ENCODE results near the gene LPP. TPM values are rescaled to one million over a fixed set of nuclear protein-coding genes. Genes with fewer than 3 reads are reported as not detected.
A peak's percentile ranks its signal among the peaks of the same experiment; 100 is the strongest.

Gene LPP
- total RNA-seq, 1 experiment from 2014 or later: 148 TPM

DNA sequence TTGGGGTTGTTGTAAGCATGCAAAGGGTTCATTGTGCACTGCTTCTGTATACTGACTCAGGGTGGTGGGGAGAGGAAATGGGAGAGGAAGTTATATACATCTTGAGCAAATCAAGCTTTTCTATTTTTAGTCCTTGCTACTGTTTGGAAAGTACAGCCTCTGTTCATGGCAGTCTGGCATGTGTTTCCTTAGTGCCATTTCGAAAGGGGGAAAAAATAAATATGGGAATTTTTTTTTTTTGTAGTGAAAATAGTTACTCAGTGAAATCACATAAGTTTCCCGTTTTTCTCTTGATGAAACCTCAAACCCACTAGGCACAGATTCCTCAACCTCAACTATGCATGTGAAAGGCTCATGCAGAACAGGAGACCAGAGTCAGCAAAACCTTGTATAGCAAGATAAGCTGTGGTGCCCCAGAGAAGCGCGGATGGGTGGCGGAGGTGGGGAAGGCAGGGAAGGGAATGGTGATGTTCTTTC lies 353.3 kb downstream of the LPP start:
- no peak overlapping the region for H3K4me2 ChIP-seq
- intact Hi-C loops (cut with micrococcal nuclease; ENCODE audit: unreplicated experiment): no loop called here
- H3K4me3 ChIP-seq: no peak overlapping the region
- H3K36me3 ChIP-seq (ENCODE audit: low read depth): no peaks in the 10 kb centered on the region
- H3K79me2 ChIP-seq (ENCODE audit: low read depth): no peaks in the 10 kb centered on the region
- peaks cover 14% of the 10 kb centered on the region; the same call in 1 of the 2 replicates for H3K9me3 ChIP-seq (ENCODE audit: insufficient read depth, low read depth)
- CTCF ChIA-PET: no interaction called here
- POLR2A ChIA-PET (ENCODE audit: unreplicated experiment): interaction anchor here (0.6 kb wide), 1 partner anchor 1104 kb away, joined by 3 read pairs; no protein-coding TSS in a partner anchor
- no peak overlapping the region for H2AFZ ChIP-seq
- DNase-seq: no peak
- TF ChIP-seq EZH2 (IDR thresholded peaks at IDR 0.05; ENCODE audit: low read depth): no peak
- no TSS peak for BruUV-seq (replicated peaks)
- H3K9me2 ChIP-seq (ENCODE audit: insufficient read depth): no peaks in the 10 kb centered on the region
- H3F3A ChIP-seq (ENCODE audit: insufficient read depth, low read depth): no peaks in the 10 kb centered on the region
- H3K27ac ChIP-seq: no peak overlapping the region
- H3K4me1 ChIP-seq (replicated peaks; ENCODE audit: insufficient read depth): no peaks in the 10 kb centered on the region
- no peaks in the 10 kb centered on the region for H4K20me1 ChIP-seq (ENCODE audit: insufficient read depth)
- H3K27me3 ChIP-seq (ENCODE audit: insufficient read depth, low read depth): no peaks in the 10 kb centered on the region

DNA sequence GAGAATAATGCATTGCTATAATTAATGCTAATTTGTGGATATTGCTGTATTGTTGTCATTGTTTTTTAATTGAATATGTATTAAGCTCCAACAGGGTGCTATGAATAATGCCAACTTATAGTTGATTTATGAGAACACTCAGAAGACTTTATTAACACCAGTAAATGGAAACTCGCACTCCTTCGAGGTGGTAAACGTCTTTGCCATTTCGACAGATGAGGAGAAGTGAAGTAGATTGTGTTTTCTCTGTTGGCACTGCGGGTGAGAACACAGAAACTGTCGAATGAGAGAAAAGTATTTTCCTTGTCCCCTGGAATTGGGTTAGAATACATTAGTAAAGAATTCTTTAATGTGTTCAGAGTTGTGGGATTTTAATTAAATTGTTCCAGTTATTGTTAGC lies 354.5 kb downstream of the LPP start:
- H3K27me3 ChIP-seq (ENCODE audit: insufficient read depth, low read depth): no peaks in the 10 kb centered on the region
- H3K79me2 ChIP-seq (ENCODE audit: low read depth): no peaks in the 10 kb centered on the region
- peaks cover 12% of the 10 kb centered on the region; the same call in 1 of the 2 replicates for H3K9me3 ChIP-seq (ENCODE audit: insufficient read depth, low read depth)
- intact Hi-C loops (cut with micrococcal nuclease; ENCODE audit: unreplicated experiment): no loop called here
- BruUV-seq (replicated peaks): no TSS peak
- no peaks in the 10 kb centered on the region for H3K36me3 ChIP-seq (ENCODE audit: low read depth)
- H3K4me1 ChIP-seq (replicated peaks; ENCODE audit: insufficient read depth): no peaks in the 10 kb centered on the region
- no peak overlapping the region for H3K27ac ChIP-seq
- H2AFZ ChIP-seq: no peak overlapping the region
- H3K9me2 ChIP-seq (ENCODE audit: insufficient read depth): no peaks in the 10 kb centered on the region
- TF ChIP-seq, protein P1, sequence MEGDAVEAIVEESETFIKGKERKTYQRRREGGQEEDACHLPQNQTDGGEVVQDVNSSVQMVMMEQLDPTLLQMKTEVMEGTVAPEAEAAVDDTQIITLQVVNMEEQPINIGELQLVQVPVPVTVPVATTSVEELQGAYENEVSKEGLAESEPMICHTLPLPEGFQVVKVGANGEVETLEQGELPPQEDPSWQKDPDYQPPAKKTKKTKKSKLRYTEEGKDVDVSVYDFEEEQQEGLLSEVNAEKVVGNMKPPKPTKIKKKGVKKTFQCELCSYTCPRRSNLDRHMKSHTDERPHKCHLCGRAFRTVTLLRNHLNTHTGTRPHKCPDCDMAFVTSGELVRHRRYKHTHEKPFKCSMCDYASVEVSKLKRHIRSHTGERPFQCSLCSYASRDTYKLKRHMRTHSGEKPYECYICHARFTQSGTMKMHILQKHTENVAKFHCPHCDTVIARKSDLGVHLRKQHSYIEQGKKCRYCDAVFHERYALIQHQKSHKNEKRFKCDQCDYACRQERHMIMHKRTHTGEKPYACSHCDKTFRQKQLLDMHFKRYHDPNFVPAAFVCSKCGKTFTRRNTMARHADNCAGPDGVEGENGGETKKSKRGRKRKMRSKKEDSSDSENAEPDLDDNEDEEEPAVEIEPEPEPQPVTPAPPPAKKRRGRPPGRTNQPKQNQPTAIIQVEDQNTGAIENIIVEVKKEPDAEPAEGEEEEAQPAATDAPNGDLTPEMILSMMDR (conservative IDR thresholded peaks at IDR 0.05): no peak
- no peak for TF ChIP-seq EZH2 (IDR thresholded peaks at IDR 0.05; ENCODE audit: low read depth)
- DNase-seq: no peak
- POLR2A ChIA-PET (ENCODE audit: unreplicated experiment): no interaction called here
- H4K20me1 ChIP-seq (ENCODE audit: insufficient read depth): no peaks in the 10 kb centered on the region
- H3F3A ChIP-seq (ENCODE audit: insufficient read depth, low read depth): no peaks in the 10 kb centered on the region
- H3K4me3 ChIP-seq: no peak overlapping the region
- no peak overlapping the region for H3K4me2 ChIP-seq
- CTCF ChIA-PET: no interaction called here

DNA sequence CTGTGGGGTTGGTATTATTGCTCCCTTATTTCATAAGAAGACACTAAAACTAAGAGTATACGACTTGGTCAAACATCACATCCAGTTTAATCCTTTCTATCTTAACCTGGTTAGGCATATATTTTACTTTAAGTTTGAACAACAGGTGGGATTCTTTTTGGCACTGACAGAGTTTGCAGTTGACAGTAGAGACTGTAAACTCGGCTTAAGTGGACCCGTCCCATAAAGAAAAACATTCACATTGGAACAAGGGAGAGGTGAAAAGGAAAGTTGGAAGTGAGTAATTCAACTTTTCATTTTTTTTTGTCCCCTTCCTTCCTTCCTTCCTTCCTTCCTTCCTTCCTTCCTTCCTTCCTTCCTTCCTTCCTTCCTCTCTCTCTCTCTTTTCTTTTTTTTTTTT lies 355.4 kb downstream of the LPP start:
- POLR2A ChIA-PET (ENCODE audit: unreplicated experiment): no interaction called here
- no peak for TF ChIP-seq EZH2 (IDR thresholded peaks at IDR 0.05; ENCODE audit: low read depth)
- H3K4me3 ChIP-seq: no peak overlapping the region
- H3F3A ChIP-seq (ENCODE audit: insufficient read depth, low read depth): no peaks in the 10 kb centered on the region
- BruUV-seq (replicated peaks): no TSS peak
- no peaks in the 10 kb centered on the region for H3K79me2 ChIP-seq (ENCODE audit: low read depth)
- H3K4me1 ChIP-seq (replicated peaks; ENCODE audit: insufficient read depth): no peaks in the 10 kb centered on the region
- no peak overlapping the region for H2AFZ ChIP-seq
- no peaks in the 10 kb centered on the region for H3K9me2 ChIP-seq (ENCODE audit: insufficient read depth)
- no peak overlapping the region for H3K27ac ChIP-seq
- no peak overlapping the region for H3K4me2 ChIP-seq
- H3K27me3 ChIP-seq (ENCODE audit: insufficient read depth, low read depth): no peaks in the 10 kb centered on the region
- no peaks in the 10 kb centered on the region for H3K36me3 ChIP-seq (ENCODE audit: low read depth)
- intact Hi-C loops (cut with micrococcal nuclease; ENCODE audit: unreplicated experiment): no loop called here
- peaks cover 3% of the 10 kb centered on the region; the same call in 1 of the 2 replicates for H3K9me3 ChIP-seq (ENCODE audit: insufficient read depth, low read depth)
- no peak for DNase-seq
- no peaks in the 10 kb centered on the region for H4K20me1 ChIP-seq (ENCODE audit: insufficient read depth)
- CTCF ChIA-PET: no interaction called here

DNA sequence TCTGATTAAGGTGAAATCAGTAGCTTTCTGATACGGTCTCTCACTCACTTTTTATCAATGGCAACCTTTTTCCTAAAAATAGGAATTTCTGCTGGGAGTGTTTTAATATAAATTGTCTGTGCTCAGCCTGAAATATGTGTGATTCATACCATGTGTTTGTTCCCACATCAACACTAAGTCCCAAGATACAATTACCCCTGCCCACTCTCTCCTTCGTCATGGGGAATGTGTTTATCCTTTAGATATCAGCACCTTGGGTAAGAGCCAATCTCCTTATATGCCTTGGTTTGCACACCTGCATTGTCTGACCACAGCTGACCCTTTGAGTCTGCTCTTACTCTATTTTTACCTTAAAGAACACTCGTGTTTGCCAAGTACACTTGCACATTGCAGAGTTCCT lies 356.4 kb downstream of the LPP start:
- ChIA-PET CTCF (interaction anchor here (0.6 kb wide), 1 partner anchor 630 kb away, joined by 3 read pairs; no protein-coding TSS in a partner anchor), POLR2A (ENCODE audit: unreplicated experiment) (no interaction called here)
- no TSS peak for BruUV-seq (replicated peaks)

More for the DNA sequence above, 356.4 kb downstream of the LPP start:
- Histone ChIP-seq H2AFZ (no peak overlapping the region), H3K4me1 (replicated peaks; ENCODE audit: insufficient read depth) (no peaks in the 10 kb centered on the region), H3K27me3 (ENCODE audit: insufficient read depth, low read depth) (no peaks in the 10 kb centered on the region), H3K9me2 (ENCODE audit: insufficient read depth) (no peaks in the 10 kb centered on the region), H3K9me3 (ENCODE audit: insufficient read depth, low read depth) (no peaks in the 10 kb centered on the region), H3K4me2 (no peak overlapping the region), H3K27ac (no peak overlapping the region), H3K36me3 (ENCODE audit: low read depth) (no peaks in the 10 kb centered on the region), H3F3A (ENCODE audit: insufficient read depth, low read depth) (no peaks in the 10 kb centered on the region), H3K79me2 (ENCODE audit: low read depth) (no peaks in the 10 kb centered on the region), H4K20me1 (ENCODE audit: insufficient read depth) (no peaks in the 10 kb centered on the region), H3K4me3 (no peak overlapping the region)
- intact Hi-C loops (cut with micrococcal nuclease; ENCODE audit: unreplicated experiment): no loop called here
- TF ChIP-seq, protein P1 (conservative IDR thresholded peaks at IDR 0.05): no peak
- TF ChIP-seq EZH2 (IDR thresholded peaks at IDR 0.05; ENCODE audit: low read depth): no peak
- peak in 1 of 2 experiments; percentile 42 for DNase-seq

Measured in PC-9 (cell line).